GM23338 (cell line): ENCODE data around the gene OMD. TPM values are rescaled to one million over a fixed set of nuclear protein-coding genes. Genes with fewer than 3 reads are reported as not detected.

Experiments
- ATAC-seq: fragments of 200-7000 bp; cut with Tn5 transposase; 3 replicates; pipeline ENCODE4 v1.9.1; 2020
- DNase-seq: peaks from one replicate; pipeline ENCODE4 v3.0.0-alpha.2; 2015; ENCODE audit warnings: low spot score
- H2AFZ ChIP-seq: fragments of 200-600 bp; sonication (generic); 2 replicates; pipeline ENCODE4 v1.8.0; 2016; ENCODE audit warnings: antibody characterized with exemption, mild to moderate bottlenecking, moderate library complexity
- H3F3A ChIP-seq: fragments of 200-600 bp; sonication (generic); replicated peaks from 2 replicates; pipeline ENCODE4 v1.8.0; 2017; ENCODE audit warnings: antibody characterized with exemption, mixed run types, low read depth
- H3K27ac ChIP-seq: fragments of 200-600 bp; sonication (generic); 2 replicates; pipeline ENCODE4 v1.6.1; 2016; ENCODE audit warnings: low read depth
- H3K27me3 ChIP-seq: fragments of 200-600 bp; sonication (generic); 2 replicates; pipeline ENCODE4 v1.8.0; 2016; ENCODE audit warnings: mild to moderate bottlenecking, mixed run types, moderate library complexity; ENCODE audit not compliant: insufficient read depth
- H3K36me3 ChIP-seq: fragments of 200-600 bp; sonication (generic); 2 replicates; pipeline ENCODE4 v1.8.0; 2016; ENCODE audit warnings: mild to moderate bottlenecking; ENCODE audit not compliant: insufficient read depth
- H3K4me1 ChIP-seq: fragments of 200-600 bp; sonication (generic); 2 replicates; pipeline ENCODE4 v1.8.0; 2016; ENCODE audit warnings: mild to moderate bottlenecking, moderate library complexity; ENCODE audit not compliant: insufficient read depth
- H3K4me2 ChIP-seq: fragments of 200-600 bp; sonication (generic); 2 replicates; pipeline ENCODE4 v1.7.1; 2017; ENCODE audit warnings: mixed run types
- H3K4me3 ChIP-seq: fragments of 200-600 bp; sonication (generic); 2 replicates; pipeline ENCODE4 v1.6.1; 2016; ENCODE audit warnings: mixed run types
- H3K79me2 ChIP-seq: fragments of 200-600 bp; sonication (generic); replicated peaks from 2 replicates; pipeline ENCODE4 v1.8.0; 2017; ENCODE audit warnings: mild to moderate bottlenecking; ENCODE audit not compliant: insufficient read depth
- H3K9me2 ChIP-seq: fragments of 200-600 bp; sonication (generic); 2 replicates; pipeline ENCODE4 v1.8.0; 2017; ENCODE audit not compliant: insufficient read depth
- H4K20me1 ChIP-seq: fragments of 200-600 bp; sonication (generic); replicated peaks from 2 replicates; pipeline ENCODE4 v1.8.0; 2017; ENCODE audit warnings: mild to moderate bottlenecking; ENCODE audit not compliant: insufficient read depth
- H3K27ac Mint-ChIP-seq: 2 replicates; pipeline ENCODE4 v1.8.0; 2020; ENCODE audit warnings: inconsistent platforms, mild to moderate bottlenecking, moderate library complexity, mixed read lengths
- H3K27me3 Mint-ChIP-seq: 3 replicates; pipeline ENCODE4 v1.8.0; 2022; ENCODE audit warnings: low read depth, mild to moderate bottlenecking, moderate library complexity, mixed read lengths, inconsistent platforms; ENCODE audit not compliant: insufficient read depth, poor library complexity
- H3K36me3 Mint-ChIP-seq: 3 replicates; pipeline ENCODE4 v1.8.0; 2021; ENCODE audit warnings: low read depth, mild to moderate bottlenecking, inconsistent platforms, moderate library complexity, mixed read lengths
- H3K4me1 Mint-ChIP-seq: 3 replicates; pipeline ENCODE4 v1.8.0; 2020; ENCODE audit warnings: mild to moderate bottlenecking, inconsistent platforms, mixed read lengths
- H3K4me3 Mint-ChIP-seq: 3 replicates; pipeline ENCODE4 v1.8.0; 2021; ENCODE audit warnings: moderate library complexity, mild to moderate bottlenecking, inconsistent platforms, mixed read lengths
- H3K9me3 Mint-ChIP-seq: 3 replicates; pipeline ENCODE4 v1.8.0; 2020; ENCODE audit warnings: moderate library complexity, mild to moderate bottlenecking, inconsistent platforms, mixed read lengths
- CREB1 ChIP-seq: fragments of 250-450 bp; sonication (Bioruptor Pico); IDR thresholded peaks from 2 replicates; pipeline ENCODE4 v1.5.0; 2020; ENCODE audit warnings: low read depth, mild to moderate bottlenecking, moderate library complexity
- CTCF ChIP-seq, 2 experiments: fragments of 200-600 bp in 1 of 2; sonication (generic) in 1 of 2; conservative IDR thresholded peaks; 2 replicates each; pipeline versions ENCODE4 v1.5.1 to v1.6.1; 2016 to 2017; ENCODE audit warnings: antibody characterized with exemption in 2 of 2, low read depth in 2 of 2, mild to moderate bottlenecking in 2 of 2, moderate library complexity in 1 of 2
- ETS1 ChIP-seq: IDR thresholded peaks from 2 replicates; pipeline ENCODE4 v1.6.1; 2016; ENCODE audit warnings: antibody characterized with exemption
- EZH2 ChIP-seq: fragments of 200-600 bp; sonication (generic); IDR thresholded peaks from one replicate; pipeline ENCODE4 v1.8.0; 2017; ENCODE audit warnings: antibody characterized with exemption, mild to moderate bottlenecking, low read depth; ENCODE audit not compliant: unreplicated experiment
- EZH2phosphoT487 ChIP-seq: fragments of 200-600 bp; sonication (generic); IDR thresholded peaks from one replicate; pipeline ENCODE4 v1.8.1; 2018; ENCODE audit warnings: antibody characterized with exemption; ENCODE audit not compliant: unreplicated experiment
- JUNB ChIP-seq: IDR thresholded peaks from one replicate; pipeline ENCODE4 v1.6.1; 2016; ENCODE audit warnings: antibody characterized with exemption; ENCODE audit not compliant: unreplicated experiment
- NANOG ChIP-seq: IDR thresholded peaks from 2 replicates; pipeline ENCODE4 v1.6.1; 2016; ENCODE audit warnings: antibody characterized with exemption, borderline replicate concordance
- POLR2AphosphoS5 ChIP-seq: IDR thresholded peaks from 2 replicates; pipeline ENCODE4 v1.6.1; 2016; ENCODE audit warnings: antibody characterized with exemption, low read depth
- REST ChIP-seq: IDR thresholded peaks from one replicate; pipeline ENCODE4 v1.6.1; 2018; ENCODE audit warnings: antibody characterized with exemption; ENCODE audit not compliant: unreplicated experiment
- STAT1 ChIP-seq: IDR thresholded peaks from one replicate; pipeline ENCODE4 v1.6.1; 2016; ENCODE audit warnings: antibody characterized with exemption; ENCODE audit not compliant: unreplicated experiment
- ZNF114 ChIP-seq: fragments of 250-450 bp; sonication (Bioruptor Pico); IDR thresholded peaks from 2 replicates; pipeline ENCODE4 v1.5.0; 2020; ENCODE audit warnings: mild to moderate bottlenecking, moderate library complexity
- ZNF331 ChIP-seq: fragments of 250-450 bp; sonication (Bioruptor Pico); IDR thresholded peaks from 2 replicates; pipeline ENCODE4 v1.5.0; 2020; ENCODE audit warnings: low read depth, mild to moderate bottlenecking, moderate library complexity
- ZNF462 ChIP-seq: fragments of 250-450 bp; sonication (Bioruptor Pico); IDR thresholded peaks from 2 replicates; pipeline ENCODE4 v1.5.0; 2020; ENCODE audit warnings: mild to moderate bottlenecking, moderate library complexity
- polyA plus RNA-seq: library from polyadenylated mRNA; unstranded; fragments of >200 nt; fragmentation: Nextera tagmentation; extraction: Ambion mirVana; gene quantifications from 2 replicates; pipeline ENCODE4 v1.2.1, GENCODE V29; 2016
- total RNA-seq: library from RNA; depleted of rRNA; stranded (reverse); fragments of >200 nt; shearing (Covaris generic); gene quantifications from 2 replicates; pipeline ENCODE4 v1.2.3, GENCODE V29; 2014

OMD gene
- total and polyA plus RNA-seq, 2 experiments from 2014 or later, result 1.1 TPM; not detected in 1

- Histone ChIP-seq H3K27ac (no peak overlapping the region), H4K20me1 (no peaks in the 10 kb centered on the region), H2AFZ (no peak overlapping the region), H3K4me1 (no peaks in the 10 kb centered on the region), H3F3A (no peaks in the 10 kb centered on the region), H3K4me3 (no peak overlapping the region), H3K9me2 (no peaks in the 10 kb centered on the region), H3K4me2 (no peak overlapping the region), H3K36me3 (no peaks in the 10 kb centered on the region), H3K79me2 (no peaks in the 10 kb centered on the region), H3K27me3 (no peaks in the 10 kb centered on the region)
- no peaks in the 10 kb centered on the region; the same call in 2 of the 3 replicates for H3K36me3 Mint-ChIP-seq
- DNase-seq (no peak), ATAC-seq (no peak)
- H3K4me1 Mint-ChIP-seq, result no peaks in the 10 kb centered on the region
- H3K9me3 Mint-ChIP-seq, result no peaks in the 10 kb centered on the region; the same call in 2 of the 3 replicates
- no peak overlapping the region for H3K4me3 Mint-ChIP-seq
- TF ChIP-seq ETS1 (no peak), CTCF (conservative IDR thresholded peaks at IDR 0.05; ENCODE audit: low read depth in 2 of 2) (no peak), JUNB (no peak), CREB1 (no peak), EZH2phosphoT487 (no peak), ZNF462 (CRISPR knock-in tag) (no peak), EZH2 (no peak), NANOG (no peak), ZNF114 (CRISPR knock-in tag) (no peak), POLR2AphosphoS5 (no peak), ZNF331 (CRISPR knock-in tag) (no peak), STAT1 (no peak), REST (no peak)
- H3K27me3 Mint-ChIP-seq, result no peaks in the 10 kb centered on the region
- H3K27ac Mint-ChIP-seq, result no peak overlapping the region
These were observed 26.4 kb downstream of the OMD start for GRCh38 chr9:92397853-92398252.
